HepG2 (cell line): Measurements from ENCODE around the gene TRMT2A. TPM values are rescaled to one million over a fixed set of nuclear protein-coding genes. Genes with fewer than 3 reads are reported as not detected.

Experiments used
- ATAC-seq: fragments of 200-7000 bp; cut with Tn5 transposase; 3 replicates; pipeline ENCODE4 v1.9.1; 2020; ENCODE audit warnings: mild to moderate bottlenecking, moderate library complexity
- BruUV-seq: library from RNA; stranded (reverse); fragments of 400-500 nt; replicated peaks from 2 replicates; lab custom pipeline; 2021; lab: Mats Ljungman, UMichigan
- CTCF ChIA-PET: fragments of 300-600 bp; formaldehyde crosslinking; extraction: SDS; loops from one replicate; lab custom pipeline; 2021; ENCODE audit warnings: low total read pairs, inconsistent platforms, low intra/inter-chr PET ratio; lab: Yijun Ruan, JAX
- POLR2A ChIA-PET: fragments of 350-600 bp; sonication (Branson Sonifier 250); formaldehyde crosslinking; loops from one replicate; lab custom pipeline; 2020; ENCODE audit warnings: antibody characterized with exemption, inconsistent platforms; lab: Yijun Ruan, JAX
- DNase-seq: peaks from one replicate; pipeline ENCODE4 v3.0.0-alpha.2; 2015; ENCODE audit warnings: low spot score
- FAIRE-seq: peaks from 3 replicates; lab custom pipeline; 2011; peaks lifted over from hg19 to GRCh38; lab: Jason Lieb, UNC
- H2AFZ ChIP-seq: one replicate; pipeline ENCODE4 v1.6.1; 2011; ENCODE audit warnings: low read length, inconsistent platforms
- H3K27ac ChIP-seq: fragments of 300-600 bp; 3 replicates; pipeline ENCODE4 v1.8.0; 2011; ENCODE audit warnings: mixed run types, mild to moderate bottlenecking, mixed read lengths, low read length, inconsistent platforms; ENCODE audit not compliant: insufficient read depth; ENCODE audit errors: extremely low read length
- H3K27me3 ChIP-seq, 2 experiments: fragments of 200-600 bp in 1 of 2; 2 replicates in 1 of 2; 3 replicates in 1 of 2; pipeline versions ENCODE4 v1.6.0 to v1.8.0; 2011; ENCODE audit warnings: low read length in 2 of 2, mild to moderate bottlenecking in 2 of 2, moderate library complexity in 2 of 2, inconsistent platforms in 1 of 2; ENCODE audit not compliant: insufficient read depth in 2 of 2, control insufficient read depth in 1 of 2
- H3K36me3 ChIP-seq, 2 experiments: fragments of 200-600 bp in 1 of 2; replicated peaks in 1 of 2; 2 replicates in 1 of 2; 3 replicates in 1 of 2; pipeline versions ENCODE4 v1.5.1 to v1.8.0; 2011; ENCODE audit warnings: low read length in 2 of 2, inconsistent platforms in 1 of 2; ENCODE audit not compliant: insufficient read depth in 2 of 2, control insufficient read depth in 1 of 2
- H3K4me1 ChIP-seq: 2 replicates; pipeline ENCODE4 v1.5.1; 2012; ENCODE audit warnings: low read length, inconsistent platforms; ENCODE audit not compliant: insufficient read depth
- H3K4me2 ChIP-seq: 2 replicates; pipeline ENCODE4 v1.6.0; 2011; ENCODE audit warnings: low read depth, low read length, inconsistent platforms
- H3K4me3 ChIP-seq, 3 experiments: fragments of 200-600 bp in 1 of 3; sonication (generic), shearing (Covaris generic) in 1 of 3; replicated peaks in 1 of 3; 2 replicates each; pipeline ENCODE4 v1.5.1; 2011 to 2016; ENCODE audit warnings: low read length in 3 of 3, inconsistent platforms in 2 of 3, low read depth in 2 of 3, mild to moderate bottlenecking in 2 of 3, control low read depth in 1 of 3, mixed read lengths in 1 of 3; ENCODE audit not compliant: insufficient read depth in 1 of 3
- H3K79me2 ChIP-seq: one replicate; pipeline ENCODE4 v1.6.1; 2011; ENCODE audit warnings: low read length, inconsistent platforms; ENCODE audit not compliant: insufficient read depth
- H3K9ac ChIP-seq: 2 replicates; pipeline ENCODE4 v1.6.0; 2011; ENCODE audit warnings: mild to moderate bottlenecking, low read depth, low read length, inconsistent platforms; ENCODE audit not compliant: insufficient read depth
- H3K9me3 ChIP-seq: 2 replicates; pipeline ENCODE4 v1.5.1; 2012; ENCODE audit warnings: mild to moderate bottlenecking, low read length
- H4K20me1 ChIP-seq: 2 replicates; pipeline ENCODE4 v1.6.0; 2011; ENCODE audit warnings: inconsistent platforms, mild to moderate bottlenecking, low read length, moderate library complexity; ENCODE audit not compliant: insufficient read depth
- CCDC6 ChIP-seq: sonication (generic); formaldehyde crosslinking; IDR thresholded peaks from 2 replicates; pipeline ENCODE4 v1.8.1; 2022; ENCODE audit warnings: mild to moderate bottlenecking, missing genetic modification reagents, moderate library complexity
- ZEB1 ChIP-seq: IDR thresholded peaks from 2 replicates; pipeline ENCODE4 v1.6.1; 2012; ENCODE audit warnings: mild to moderate bottlenecking, low read depth, inconsistent platforms; ENCODE audit not compliant: insufficient replicate concordance
- WGBS: methylation state at CpG from one replicate; pipeline ENCODE4 v1.1.6; 2017; ENCODE audit warnings: low lambda C conversion rate; 5-methylcytosine and 5-hydroxymethylcytosine counted together
- in situ Hi-C: cut with HindIII; loops from 2 replicates; pipeline ENCODE4 v1.10.0; 2017; ENCODE audit warnings: low pct_unique_long_range_greater_than_20kb; ENCODE audit not compliant: extremely low pct_ligation_motif_present
- intact Hi-C: fragments of 100-400 bp; cut with micrococcal nuclease; formaldehyde crosslinking; loops from one replicate; pipeline ENCODE4 v1.10.0; 2022; ENCODE audit not compliant: unreplicated experiment
- polyA plus RNA-seq, 8 experiments: library from polyadenylated mRNA; depleted of rRNA in 3 of 8; stranded (reverse) in 7 of 8; unstranded in 1 of 8; fragments of >200 nt; fragmentation: Illumina TruSeq in 4 of 8; extraction: Trizol in 4 of 8; gene quantifications; 2 replicates each; pipeline versions ENCODE4 v1.2.1 to v1.2.3, GENCODE V29; 2011 to 2016; ENCODE audit warnings: low read depth in 4 of 8, missing spikeins in 1 of 8, mixed read lengths in 1 of 8; ENCODE audit not compliant: insufficient read depth in 1 of 8
- total RNA-seq, 5 experiments: library from RNA; depleted of rRNA; stranded (reverse); fragments of >200 nt; fragmentation: Illumina TruSeq; extraction: Trizol; gene quantifications; 2 replicates each; pipeline ENCODE4 v1.2.3, GENCODE V29; 2016; ENCODE audit warnings: low read depth in 1 of 5
- TF ChIP-seq, protein P1 (sequence below): sonication (generic); formaldehyde crosslinking; IDR thresholded peaks from 2 replicates; pipeline ENCODE4 v1.5.0; 2020; ENCODE audit warnings: missing genetic modification reagents
- TF ChIP-seq, protein P2 (sequence below): fragments of 450-650 bp; IDR thresholded peaks from 2 replicates; pipeline ENCODE4 v1.6.1; 2016

Gene TRMT2A
- total and polyA plus RNA-seq, 2 of the 13 experiments (the other 11 are each of a cell fraction or from before 2014, with no cell fraction given): 24.0 to 30.3 TPM

DNA sequence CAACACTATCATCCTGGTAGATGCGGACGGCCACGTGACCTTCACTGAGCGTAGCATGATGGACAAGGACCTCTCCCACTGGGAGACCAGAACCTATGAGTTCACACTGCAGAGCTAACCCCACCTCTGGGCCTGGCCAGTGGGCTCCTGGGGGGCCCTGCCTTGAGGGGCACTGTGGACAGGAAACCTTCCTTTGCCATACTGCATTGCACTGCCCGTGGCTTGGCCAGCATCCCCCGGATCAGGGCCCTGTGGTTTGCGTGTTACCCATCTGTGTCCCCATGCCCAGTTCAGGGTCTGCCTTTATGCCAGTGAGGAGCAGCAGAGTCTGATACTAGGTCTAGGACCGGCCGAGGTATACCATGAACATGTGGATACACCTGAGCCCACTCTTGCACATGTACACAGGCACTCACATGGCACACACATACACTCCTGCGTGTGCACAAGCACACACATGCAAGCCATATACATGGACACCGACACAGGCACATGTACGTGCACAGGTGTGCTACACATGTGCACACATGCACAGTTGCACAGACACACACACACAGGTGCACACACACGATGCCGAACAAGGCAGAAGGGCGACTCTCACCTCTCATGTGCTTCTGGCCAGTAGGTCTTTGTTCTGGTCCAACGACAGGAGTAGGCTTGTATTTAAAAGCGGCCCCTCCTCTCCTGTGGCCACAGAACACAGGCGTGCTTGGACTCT, 52.3 kb downstream of the TRMT2A start:
- Histone ChIP-seq H3K4me2 (no peak overlapping the region), H3K27me3 (no peaks in the 10 kb centered on the region), H3K4me3 (no peak overlapping the region), H2AFZ (no peak overlapping the region), H3K9me3 (no peaks in the 10 kb centered on the region), H3K4me1 (no peaks in the 10 kb centered on the region), H3K9ac (no peak overlapping the region), H3K79me2 (no peaks in the 10 kb centered on the region), H3K27ac (no peak overlapping the region), H4K20me1 (no peaks in the 10 kb centered on the region), H3K36me3 (peaks cover 0 to 12% of the 10 kb centered on the region in 2 experiments; a peak in 2 of 5 replicates)
- intact Hi-C loops (no loop called here), in situ Hi-C loops (no loop called here)
- ChIA-PET CTCF (no interaction called here), POLR2A (no interaction called here)
- no peak for ATAC-seq
- TF ChIP-seq CCDC6 (CRISPR knock-in tag): no peak
- no peak for TF ChIP-seq ZEB1
- TF ChIP-seq, protein P1, sequence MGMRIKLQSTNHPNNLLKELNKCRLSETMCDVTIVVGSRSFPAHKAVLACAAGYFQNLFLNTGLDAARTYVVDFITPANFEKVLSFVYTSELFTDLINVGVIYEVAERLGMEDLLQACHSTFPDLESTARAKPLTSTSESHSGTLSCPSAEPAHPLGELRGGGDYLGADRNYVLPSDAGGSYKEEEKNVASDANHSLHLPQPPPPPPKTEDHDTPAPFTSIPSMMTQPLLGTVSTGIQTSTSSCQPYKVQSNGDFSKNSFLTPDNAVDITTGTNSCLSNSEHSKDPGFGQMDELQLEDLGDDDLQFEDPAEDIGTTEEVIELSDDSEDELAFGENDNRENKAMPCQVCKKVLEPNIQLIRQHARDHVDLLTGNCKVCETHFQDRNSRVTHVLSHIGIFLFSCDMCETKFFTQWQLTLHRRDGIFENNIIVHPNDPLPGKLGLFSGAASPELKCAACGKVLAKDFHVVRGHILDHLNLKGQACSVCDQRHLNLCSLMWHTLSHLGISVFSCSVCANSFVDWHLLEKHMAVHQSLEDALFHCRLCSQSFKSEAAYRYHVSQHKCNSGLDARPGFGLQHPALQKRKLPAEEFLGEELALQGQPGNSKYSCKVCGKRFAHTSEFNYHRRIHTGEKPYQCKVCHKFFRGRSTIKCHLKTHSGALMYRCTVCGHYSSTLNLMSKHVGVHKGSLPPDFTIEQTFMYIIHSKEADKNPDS (CRISPR knock-in tag): no peak
- TF ChIP-seq, protein P2, sequence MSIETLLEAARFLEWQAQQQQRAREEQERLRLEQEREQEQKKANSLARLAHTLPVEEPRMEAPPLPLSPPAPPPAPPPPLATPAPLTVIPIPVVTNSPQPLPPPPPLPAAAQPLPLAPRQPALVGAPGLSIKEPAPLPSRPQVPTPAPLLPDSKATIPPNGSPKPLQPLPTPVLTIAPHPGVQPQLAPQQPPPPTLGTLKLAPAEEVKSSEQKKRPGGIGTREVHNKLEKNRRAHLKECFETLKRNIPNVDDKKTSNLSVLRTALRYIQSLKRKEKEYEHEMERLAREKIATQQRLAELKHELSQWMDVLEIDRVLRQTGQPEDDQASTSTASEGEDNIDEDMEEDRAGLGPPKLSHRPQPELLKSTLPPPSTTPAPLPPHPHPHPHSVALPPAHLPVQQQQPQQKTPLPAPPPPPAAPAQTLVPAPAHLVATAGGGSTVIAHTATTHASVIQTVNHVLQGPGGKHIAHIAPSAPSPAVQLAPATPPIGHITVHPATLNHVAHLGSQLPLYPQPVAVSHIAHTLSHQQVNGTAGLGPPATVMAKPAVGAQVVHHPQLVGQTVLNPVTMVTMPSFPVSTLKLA: peak; percentile 67
- DNase-seq: no peak
- FAIRE-seq: no peak
- no TSS peak for BruUV-seq
- WGBS: 96% methylated on average over 16 of the region's 18 CpGs
